Measurements from ENCODE around the gene KREMEN1. TPM values are rescaled to one million over a fixed set of nuclear protein-coding genes. Genes with fewer than 3 reads are reported as not detected.

Gene KREMEN1
- total and polyA plus RNA-seq, 9 of the 15 experiments (the other 6 are each of a cell fraction or from before 2014, with no cell fraction given) = 0.69 to 11.5 (median 4.3) TPM

GRCh38 chr22:29148826-29149225 lies 76.0 kb downstream of the KREMEN1 start:
- in situ Hi-C loops (cut with MboI) (no loop called here), intact Hi-C loops (cut with micrococcal nuclease) (no loop called here)
- POLR2A ChIA-PET = interaction anchor here (0.5 to 0.6 kb wide), 2 partner anchors 16 to 111 kb away, joined by 3 to 5 read pairs; no protein-coding TSS in a partner anchor
- Histone ChIP-seq H3K4me1 (replicated peaks in 1 of 2; ENCODE audit: control insufficient read depth in 2 of 2, insufficient read depth in 2 of 2, low read length in 2 of 2) (peaks cover 10 to 34% of the 10 kb centered on the region in 2 experiments), H2AFZ (ENCODE audit: low read depth, low read length) (no peak overlapping the region), H4K20me1 (replicated peaks; ENCODE audit: control insufficient read depth, insufficient read depth, low read length) (no peaks in the 10 kb centered on the region), H3K9me3 (replicated peaks; ENCODE audit: control insufficient read depth, insufficient read depth, low read depth, low read length) (no peaks in the 10 kb centered on the region), H3K79me2 (ENCODE audit: control insufficient read depth, insufficient read depth, low read length) (no peaks in the 10 kb centered on the region), H3K9ac (ENCODE audit: insufficient read depth in 1 of 2, low read depth in 2 of 2, low read length in 2 of 2) (no peak overlapping the region), H3K27ac (ENCODE audit: extremely low read depth, low read depth, low read length) (no peak overlapping the region), H3K36me3 (ENCODE audit: control insufficient read depth, insufficient read depth, low read length) (no peaks in the 10 kb centered on the region; the same call in 2 of the 3 replicates), H3K9me1 (ENCODE audit: control insufficient read depth, insufficient read depth, low read length) (no peaks in the 10 kb centered on the region), H3K4me3 (no peak overlapping the region), H3K27me3 (ENCODE audit: control insufficient read depth in 2 of 2, insufficient read depth in 2 of 2, low read length in 2 of 2) (no peaks in the 10 kb centered on the region), H3K4me2 (ENCODE audit: insufficient read depth, low read length) (no peak overlapping the region)
- CTCF ChIA-PET (ENCODE audit: low intra/inter-chr PET ratio) = no interaction called here
- FAIRE-seq (no peak), DNase-seq (ENCODE audit: extremely low read depth in 1 of 4, low spot score in 3 of 4) (no peak), ATAC-seq (no peak)
- 0 out of 2 replicates have a peak, but pooled peaks have one; percentile 8 for TF ChIP-seq CEBPB (tag; IDR thresholded peaks at IDR 0.05)
- no peak for TF ChIP-seq NFIC (IDR thresholded peaks at IDR 0.05)
- WGBS (ENCODE audit: insufficient coverage, low coverage, missing lambda C conversion rate) = 73% methylated on average over 8 of the region's 10 CpGs
- BruUV-seq (replicated peaks) = no TSS peak

- WGBS (ENCODE audit: insufficient coverage, low coverage, missing lambda C conversion rate) = 78% methylated on average over 15 of the region's 16 CpGs
- Histone ChIP-seq H3K4me1 (replicated peaks in 1 of 2; ENCODE audit: control insufficient read depth in 2 of 2, insufficient read depth in 2 of 2, low read length in 2 of 2) (peaks cover 14 to 32% of the 10 kb centered on the region in 2 experiments), H3K36me3 (ENCODE audit: control insufficient read depth, insufficient read depth, low read length) (no peaks in the 10 kb centered on the region), H3K9me1 (ENCODE audit: control insufficient read depth, insufficient read depth, low read length) (no peaks in the 10 kb centered on the region), H3K4me2 (ENCODE audit: insufficient read depth, low read length) (no peak overlapping the region), H3K27ac (ENCODE audit: extremely low read depth, low read depth, low read length) (0 out of 3 replicates have a peak overlapping the region, but pooled peaks have one; percentile 4), H3K4me3 (no peak overlapping the region), H3K27me3 (ENCODE audit: control insufficient read depth in 2 of 2, insufficient read depth in 2 of 2, low read length in 2 of 2) (no peaks in the 10 kb centered on the region), H3K9ac (ENCODE audit: insufficient read depth in 1 of 2, low read depth in 2 of 2, low read length in 2 of 2) (no peak overlapping the region), H2AFZ (ENCODE audit: low read depth, low read length) (no peak overlapping the region), H3K9me3 (replicated peaks; ENCODE audit: control insufficient read depth, insufficient read depth, low read depth, low read length) (no peaks in the 10 kb centered on the region), H3K79me2 (ENCODE audit: control insufficient read depth, insufficient read depth, low read length) (no peaks in the 10 kb centered on the region), H4K20me1 (replicated peaks; ENCODE audit: control insufficient read depth, insufficient read depth, low read length) (no peaks in the 10 kb centered on the region)
- intact Hi-C loops (cut with micrococcal nuclease) = loop anchor here (10.0 kb wide), 1 partner anchor 85 kb away; the partner anchor contains the start of gene C22orf31
- no TSS peak for BruUV-seq (replicated peaks)
- in situ Hi-C loops (cut with MboI) = loop anchor here (10.0 kb wide), 1 partner anchor 295 kb away; no protein-coding TSS in a partner anchor
- ATAC-seq (no peak), FAIRE-seq (no peak), DNase-seq (ENCODE audit: extremely low read depth in 1 of 4, low spot score in 3 of 4) (peak in 1 of 4 experiments; percentile 12)
- POLR2A ChIA-PET = interaction anchor here (0.5 to 1.7 kb wide), 6 partner anchors 8 to 95 kb away, joined by 3 to 9 read pairs (median 4); no protein-coding TSS in a partner anchor
- CTCF ChIA-PET (ENCODE audit: low intra/inter-chr PET ratio) = no interaction called here
- no peak for TF ChIP-seq UBTF (IDR thresholded peaks at IDR 0.05; ENCODE audit: borderline replicate concordance in 1 of 2, low read depth in 2 of 2, low read length in 2 of 2)
- TF ChIP-seq TFE3 (CRISPR knock-in tag; IDR thresholded peaks at IDR 0.05) = peak; percentile 74
- TF ChIP-seq POLR2H (tag; IDR thresholded peaks at IDR 0.05; ENCODE audit: low read depth) = no peak
- no peak for TF ChIP-seq E2F5 (CRISPR knock-in tag; IDR thresholded peaks at IDR 0.05)
These were observed 77.2 kb downstream of the KREMEN1 start for GRCh38 chr22:29149841-29150555.
